Lower leg skin (tissue), 3 donors: ENCODE measurements around the gene PSMF1.

Source experiments
- POLR2A ChIP-seq, 2 donors: fragments of 450-650 bp; IDR thresholded peaks; one replicate each; pipeline ENCODE4 v1.6.1; 2016 to 2017; ENCODE audit warnings: antibody characterized with exemption in 2 of 2, mild to moderate bottlenecking in 1 of 2, moderate library complexity in 1 of 2
- TF ChIP-seq, protein P1 (sequence below), 3 donors: fragments of 450-650 bp; IDR thresholded peaks; one replicate each; pipeline ENCODE4 v1.5.1; 2016; ENCODE audit warnings: antibody characterized with exemption in 3 of 3, mild to moderate bottlenecking in 3 of 3, moderate library complexity in 2 of 3

DNA sequence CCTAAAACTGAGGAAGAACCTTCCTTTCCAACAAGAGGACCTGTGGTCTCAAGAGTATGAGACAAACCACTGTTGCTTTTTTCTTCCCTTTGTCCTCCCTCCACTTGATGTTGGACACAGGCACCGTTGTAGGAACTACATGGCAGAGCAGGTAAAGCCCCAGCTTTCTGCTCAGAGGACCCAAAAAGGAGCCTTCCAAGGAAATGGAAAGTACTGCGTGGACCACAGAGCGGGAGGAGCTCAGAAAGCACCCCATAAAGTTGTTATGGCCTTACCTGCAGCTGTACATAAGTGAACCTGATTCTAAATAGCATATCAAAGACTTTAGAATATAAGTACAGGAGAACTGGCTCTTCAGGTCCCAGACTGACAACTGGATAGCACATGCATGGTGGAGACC, 36.9 kb downstream of the PSMF1 start:
- TF ChIP-seq, protein P1, sequence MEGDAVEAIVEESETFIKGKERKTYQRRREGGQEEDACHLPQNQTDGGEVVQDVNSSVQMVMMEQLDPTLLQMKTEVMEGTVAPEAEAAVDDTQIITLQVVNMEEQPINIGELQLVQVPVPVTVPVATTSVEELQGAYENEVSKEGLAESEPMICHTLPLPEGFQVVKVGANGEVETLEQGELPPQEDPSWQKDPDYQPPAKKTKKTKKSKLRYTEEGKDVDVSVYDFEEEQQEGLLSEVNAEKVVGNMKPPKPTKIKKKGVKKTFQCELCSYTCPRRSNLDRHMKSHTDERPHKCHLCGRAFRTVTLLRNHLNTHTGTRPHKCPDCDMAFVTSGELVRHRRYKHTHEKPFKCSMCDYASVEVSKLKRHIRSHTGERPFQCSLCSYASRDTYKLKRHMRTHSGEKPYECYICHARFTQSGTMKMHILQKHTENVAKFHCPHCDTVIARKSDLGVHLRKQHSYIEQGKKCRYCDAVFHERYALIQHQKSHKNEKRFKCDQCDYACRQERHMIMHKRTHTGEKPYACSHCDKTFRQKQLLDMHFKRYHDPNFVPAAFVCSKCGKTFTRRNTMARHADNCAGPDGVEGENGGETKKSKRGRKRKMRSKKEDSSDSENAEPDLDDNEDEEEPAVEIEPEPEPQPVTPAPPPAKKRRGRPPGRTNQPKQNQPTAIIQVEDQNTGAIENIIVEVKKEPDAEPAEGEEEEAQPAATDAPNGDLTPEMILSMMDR (IDR thresholded peaks at IDR 0.05), result no peak
- no peak for TF ChIP-seq POLR2A (IDR thresholded peaks at IDR 0.05)
